GM19099 (cell line): ENCODE measurements around the gene LYST.

Experiments used
- POLR2A ChIP-seq: IDR thresholded peaks from 3 replicates; pipeline ENCODE4 v1.6.1; 2011; ENCODE audit warnings: low read depth; ENCODE audit not compliant: insufficient read length; ENCODE audit errors: extremely low read depth

Gene LYST

GRCh38 chr1:235635938-235636662, 230.6 kb downstream of the LYST start:
- TF ChIP-seq POLR2A = no peak

GRCh38 chr1:235632506-235633401, 234.0 kb downstream of the LYST start:
- no peak for TF ChIP-seq POLR2A

GRCh38 chr1:235631816-235632215, 234.9 kb downstream of the LYST start:
- TF ChIP-seq POLR2A = no peak

GRCh38 chr1:235628316-235629005, 238.2 kb downstream of the LYST start:
- TF ChIP-seq POLR2A = no peak

GRCh38 chr1:235625831-235626230, 240.9 kb downstream of the LYST start:
- TF ChIP-seq POLR2A = no peak

- TF ChIP-seq POLR2A = no peak
Observed at GRCh38 chr1:235625340-235625739, 241.4 kb downstream of the LYST start.

- TF ChIP-seq POLR2A = no peak
Observed at GRCh38 chr1:235624721-235625333, 241.9 kb downstream of the LYST start.

GRCh38 chr1:235622936-235623779, 243.5 kb downstream of the LYST start:
- TF ChIP-seq POLR2A = no peak

GRCh38 chr1:235617808-235618207, 248.9 kb downstream of the LYST start:
- no peak for TF ChIP-seq POLR2A

- TF ChIP-seq POLR2A = no peak
Observed at GRCh38 chr1:235617140-235617539, 249.6 kb downstream of the LYST start.

GRCh38 chr1:235614442-235614954, 252.2 kb downstream of the LYST start:
- no peak for TF ChIP-seq POLR2A

GRCh38 chr1:235613602-235614001, 253.1 kb downstream of the LYST start:
- no peak for TF ChIP-seq POLR2A

- TF ChIP-seq POLR2A = no peak
Observed at GRCh38 chr1:235612761-235613160, 253.9 kb downstream of the LYST start.
